GM20431 (cell line): ENCODE measurements around the gene IPCEF1.
"Not testable (repeated sequence)": the region's sequence is repeated elsewhere in the genome, so short reads cannot be mapped to it uniquely, and the experiment has no call there.

Experiments
- in situ Hi-C: fragments of 300-500 bp; cut with MseI, MboI; formaldehyde crosslinking; loops from one replicate; pipeline ENCODE4 v1.15.0; 2020; ENCODE audit warnings: low sequenced_read_pairs; ENCODE audit not compliant: unreplicated experiment

The IPCEF1 gene

GRCh38 chr6:154232013-154232910 is 124.3 kb downstream of the IPCEF1 start:
- in situ Hi-C loops, result no loop called here

GRCh38 chr6:154230910-154231595 is 125.5 kb downstream of the IPCEF1 start:
- in situ Hi-C loops, result no loop called here

- in situ Hi-C loops, result no loop called here
These were observed 126.2 kb downstream of the IPCEF1 start for GRCh38 chr6:154230393-154230792.

- in situ Hi-C loops, result no loop called here
These were observed 126.8 kb downstream of the IPCEF1 start for GRCh38 chr6:154229786-154230185.

- in situ Hi-C loops, result no loop called here
These were observed 128.1 kb downstream of the IPCEF1 start for GRCh38 chr6:154228521-154228905.

- in situ Hi-C loops, result no loop called here
These were observed 128.6 kb downstream of the IPCEF1 start for GRCh38 chr6:154227862-154228520.

- in situ Hi-C loops, result no loop called here
These were observed 130.1 kb downstream of the IPCEF1 start for GRCh38 chr6:154226461-154226860.

- in situ Hi-C loops, result no loop called here
These were observed 133.3 kb downstream of the IPCEF1 start for GRCh38 chr6:154223296-154223695.

- in situ Hi-C loops, result no loop called here
These were observed 133.9 kb downstream of the IPCEF1 start for GRCh38 chr6:154222716-154223115.

GRCh38 chr6:154219250-154219649 is 137.4 kb downstream of the IPCEF1 start:
- in situ Hi-C loops, result no loop called here

GRCh38 chr6:154218787-154219186 is 137.8 kb downstream of the IPCEF1 start:
- in situ Hi-C loops, result no loop called here

- in situ Hi-C loops, result no loop called here
These were observed 138.3 kb downstream of the IPCEF1 start for GRCh38 chr6:154218301-154218700.

GRCh38 chr6:154213782-154214181 is 142.8 kb downstream of the IPCEF1 start:
- in situ Hi-C loops, result no loop called here

- in situ Hi-C loops, result no loop called here
These were observed 145.9 kb downstream of the IPCEF1 start for GRCh38 chr6:154210678-154211077.

- in situ Hi-C loops, result no loop called here
These were observed 147.0 kb downstream of the IPCEF1 start for GRCh38 chr6:154209555-154209954.

GRCh38 chr6:154206996-154207395 is 149.6 kb downstream of the IPCEF1 start:
- in situ Hi-C loops, result no loop called here

GRCh38 chr6:154206141-154206540 is 150.5 kb downstream of the IPCEF1 start:
- in situ Hi-C loops, result no loop called here

- in situ Hi-C loops, result no loop called here
These were observed 153.6 kb downstream of the IPCEF1 start for GRCh38 chr6:154202958-154203357.

GRCh38 chr6:154202339-154202738 is 154.3 kb downstream of the IPCEF1 start:
- in situ Hi-C loops, result no loop called here

GRCh38 chr6:154201688-154202087 is 154.9 kb downstream of the IPCEF1 start:
- in situ Hi-C loops, result not testable (repeated sequence)
